ENCODE results near the gene SGSM2.

Gene SGSM2

GRCh38 chr17:2369551-2370210 is 32.4 kb downstream of the SGSM2 start:
- no peak for DNase-seq

DNA sequence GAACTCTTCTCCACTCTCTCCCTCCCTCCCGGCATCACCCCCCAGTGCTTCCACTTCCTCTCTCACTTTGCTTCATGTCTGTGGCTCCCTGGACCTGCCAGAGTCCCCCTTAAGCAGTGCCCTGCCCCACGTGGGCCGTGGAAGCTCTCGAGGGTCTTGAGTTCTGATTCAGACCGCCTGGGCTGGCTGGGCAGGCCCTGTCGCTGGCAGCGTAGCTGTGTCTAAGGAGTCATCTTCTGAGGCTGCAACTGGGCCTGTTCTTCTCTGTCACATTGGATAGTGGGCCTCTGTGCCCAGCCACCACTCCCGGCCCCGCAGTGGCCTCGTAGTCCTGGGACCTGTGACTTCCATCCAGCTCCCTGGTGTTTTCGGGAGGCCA is 32.9 kb downstream of the SGSM2 start:
- no peak for DNase-seq

DNA sequence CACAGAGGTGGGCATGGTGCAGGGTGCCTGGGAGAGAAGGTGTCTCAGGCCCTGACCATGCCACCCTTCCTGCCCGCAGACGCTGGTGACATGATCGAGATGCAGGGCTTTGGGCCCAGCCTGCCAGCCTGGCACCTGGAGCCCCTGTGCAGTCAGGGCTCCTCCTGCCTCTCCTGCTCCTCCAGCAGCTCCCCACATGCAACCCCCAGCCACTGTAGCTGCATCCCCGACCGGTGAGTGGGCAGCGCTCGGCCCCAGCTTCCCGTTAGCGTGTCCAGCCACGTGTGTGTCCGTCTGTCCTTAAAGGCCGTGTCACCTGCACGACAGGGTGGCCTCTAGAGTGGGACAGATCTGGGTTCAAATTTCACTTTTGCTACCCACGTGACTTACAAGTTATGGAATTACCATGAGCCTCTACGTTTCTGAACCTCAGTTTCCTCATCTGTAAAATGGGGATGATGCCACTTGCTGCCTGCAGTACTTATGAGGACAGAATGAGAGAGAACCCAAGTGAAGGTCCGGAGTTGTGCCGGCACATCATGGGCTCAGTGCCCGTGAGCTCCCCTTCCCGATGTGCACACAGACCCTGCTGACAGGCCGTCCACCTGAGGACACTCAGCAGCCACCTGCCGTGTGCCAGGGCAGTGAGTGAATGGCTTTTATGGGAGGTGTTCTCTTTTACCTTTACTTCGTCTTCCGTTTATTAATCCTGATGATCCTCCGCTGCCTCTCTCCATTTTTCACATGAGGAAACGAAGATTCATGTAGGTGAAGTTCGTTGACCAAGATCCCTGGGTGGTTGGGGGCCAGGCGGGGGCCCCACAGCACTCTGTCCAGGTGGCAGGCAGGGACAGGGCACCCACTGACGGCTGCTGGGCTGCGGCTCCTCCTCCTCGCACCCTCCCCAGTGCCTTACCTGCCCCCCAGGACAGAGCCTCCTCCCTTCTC is 34.2 kb downstream of the SGSM2 start:
- DNase-seq = no peak

GRCh38 chr17:2372180-2372579 is 34.9 kb downstream of the SGSM2 start:
- no peak for DNase-seq

DNA sequence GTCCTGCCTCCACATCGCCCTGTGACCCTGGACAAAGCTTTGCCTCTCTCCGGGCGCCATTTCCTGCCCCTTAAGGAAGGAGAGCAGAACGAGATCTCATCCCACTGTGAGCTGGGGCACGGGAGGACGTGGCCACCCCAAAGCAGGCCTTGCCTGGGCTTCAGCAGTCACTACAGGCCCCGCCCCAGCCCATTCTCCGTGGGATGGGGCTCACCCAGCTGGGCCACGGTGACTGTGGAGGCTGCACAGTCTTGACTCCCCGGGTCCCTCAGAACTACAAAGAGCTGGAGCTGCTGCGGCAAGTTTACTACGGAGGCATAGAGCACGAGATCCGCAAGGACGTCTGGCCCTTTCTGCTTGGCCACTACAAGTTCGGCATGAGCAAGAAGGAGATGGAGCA is 35.4 kb downstream of the SGSM2 start:
- DNase-seq = no peak

- no peak for DNase-seq
Observed at GRCh38 chr17:2373179-2373578, 35.9 kb downstream of the SGSM2 start.

DNA sequence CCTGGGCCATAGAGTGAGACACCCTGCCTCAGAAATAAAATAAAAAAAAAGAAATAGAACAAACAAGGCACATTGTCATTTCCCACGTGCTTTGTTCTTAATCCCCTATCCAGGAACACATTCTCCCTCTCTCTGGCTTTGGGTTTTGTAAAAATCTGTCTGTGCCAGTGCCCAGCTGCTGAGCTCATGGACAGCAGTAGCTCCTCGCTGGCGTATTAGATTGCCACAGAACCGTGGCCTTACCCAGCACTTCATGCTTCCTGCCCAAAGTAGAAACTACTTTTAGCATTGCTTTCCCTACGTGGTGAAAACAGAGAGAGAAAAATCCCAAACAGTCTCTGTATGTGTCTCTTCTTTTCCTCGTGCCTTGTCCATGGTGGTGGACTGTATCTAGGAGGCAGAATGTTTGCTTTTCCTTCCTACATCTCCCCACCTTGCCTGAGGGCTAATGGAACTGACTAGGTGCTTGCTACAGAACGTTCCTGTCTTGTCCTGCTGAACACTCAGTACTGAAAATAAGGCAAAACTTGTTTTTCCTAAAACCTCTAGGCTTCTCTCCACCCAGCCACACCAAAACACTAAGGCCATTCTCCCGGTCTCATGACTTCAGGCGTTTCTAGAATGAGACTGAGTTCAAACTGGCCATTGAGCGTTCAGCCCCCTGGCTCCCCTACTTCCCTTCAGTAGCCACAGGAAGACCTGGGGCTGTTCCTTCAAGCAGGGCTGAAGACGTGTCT is 37.4 kb downstream of the SGSM2 start:
- no peak for DNase-seq

GRCh38 chr17:2375406-2375805 is 38.1 kb downstream of the SGSM2 start:
- DNase-seq = no peak

DNA sequence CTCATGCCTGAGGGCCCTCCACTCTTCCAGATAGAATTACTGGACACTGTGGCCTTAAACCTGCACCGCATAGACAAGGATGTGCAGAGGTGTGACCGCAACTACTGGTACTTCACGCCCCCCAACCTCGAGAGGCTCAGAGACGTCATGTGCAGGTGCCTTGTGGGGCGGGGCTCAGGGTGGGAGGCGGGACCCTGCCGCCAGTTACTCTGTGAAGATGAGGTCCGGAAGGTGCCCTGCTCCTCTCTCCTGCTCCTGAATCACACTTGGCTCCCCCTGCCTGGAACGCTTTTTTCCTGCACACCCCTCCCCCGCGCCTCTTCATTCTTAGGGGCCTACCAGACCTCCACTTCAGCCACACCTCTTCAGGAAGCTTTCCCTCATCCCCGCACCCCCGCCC is 38.8 kb downstream of the SGSM2 start:
- no peak for DNase-seq

DNA sequence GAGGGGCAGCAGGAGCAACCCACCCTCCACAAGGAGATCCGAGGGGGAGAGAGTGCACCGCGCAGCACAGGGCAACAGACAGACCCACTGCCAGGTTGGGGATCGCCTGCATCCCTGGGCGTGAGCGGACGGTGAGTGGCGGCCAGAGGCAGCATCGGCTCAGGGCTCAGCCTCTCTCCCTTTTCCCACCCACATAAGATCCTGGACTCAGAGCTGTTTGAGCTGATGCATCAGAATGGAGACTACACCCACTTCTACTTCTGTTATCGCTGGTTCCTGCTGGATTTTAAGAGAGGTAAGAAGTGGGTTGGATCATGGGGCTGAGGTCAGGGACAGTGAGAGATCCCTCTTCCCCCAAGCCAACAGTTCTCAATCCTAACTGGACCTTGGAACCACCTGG is 40.4 kb downstream of the SGSM2 start:
- DNase-seq = no peak

GRCh38 chr17:2378905-2379304 is 41.6 kb downstream of the SGSM2 start:
- DNase-seq = no peak

DNA sequence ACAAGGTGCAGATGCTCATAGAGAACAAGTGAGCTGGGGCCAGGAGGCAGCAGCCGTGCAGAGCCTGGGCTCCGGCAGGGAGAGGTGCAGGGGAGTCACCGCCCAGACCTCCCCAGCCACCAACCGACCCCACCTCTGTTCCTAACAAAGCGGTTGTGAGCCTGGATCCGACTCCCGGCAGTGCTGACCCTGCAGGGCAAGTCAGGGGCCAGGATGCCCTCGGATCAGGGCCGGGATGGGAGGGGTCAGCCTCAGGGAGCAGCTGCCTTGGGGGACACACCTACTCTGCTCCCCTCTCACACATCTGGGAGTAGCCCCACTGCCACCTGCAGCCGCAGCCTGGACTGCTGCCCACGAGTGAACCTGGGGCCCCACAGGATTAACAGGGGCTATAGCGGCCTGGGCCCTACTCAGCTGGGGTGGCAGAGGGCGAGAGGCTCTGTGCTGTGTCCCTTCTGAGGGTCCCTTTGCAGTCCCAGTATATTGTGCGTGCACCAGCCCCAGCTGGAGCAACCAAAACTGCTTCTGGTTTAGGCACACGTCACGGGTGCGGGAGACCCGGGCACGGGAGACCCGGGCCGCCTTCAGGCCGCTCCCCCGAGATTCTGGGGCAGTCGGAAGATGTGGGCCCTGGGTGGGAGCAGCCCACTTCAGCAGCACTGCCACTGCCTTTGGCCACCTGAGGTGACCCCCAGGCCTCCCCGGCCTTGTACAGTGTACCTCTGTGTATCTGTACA is 42.4 kb downstream of the SGSM2 start:
- no peak for DNase-seq

DNA sequence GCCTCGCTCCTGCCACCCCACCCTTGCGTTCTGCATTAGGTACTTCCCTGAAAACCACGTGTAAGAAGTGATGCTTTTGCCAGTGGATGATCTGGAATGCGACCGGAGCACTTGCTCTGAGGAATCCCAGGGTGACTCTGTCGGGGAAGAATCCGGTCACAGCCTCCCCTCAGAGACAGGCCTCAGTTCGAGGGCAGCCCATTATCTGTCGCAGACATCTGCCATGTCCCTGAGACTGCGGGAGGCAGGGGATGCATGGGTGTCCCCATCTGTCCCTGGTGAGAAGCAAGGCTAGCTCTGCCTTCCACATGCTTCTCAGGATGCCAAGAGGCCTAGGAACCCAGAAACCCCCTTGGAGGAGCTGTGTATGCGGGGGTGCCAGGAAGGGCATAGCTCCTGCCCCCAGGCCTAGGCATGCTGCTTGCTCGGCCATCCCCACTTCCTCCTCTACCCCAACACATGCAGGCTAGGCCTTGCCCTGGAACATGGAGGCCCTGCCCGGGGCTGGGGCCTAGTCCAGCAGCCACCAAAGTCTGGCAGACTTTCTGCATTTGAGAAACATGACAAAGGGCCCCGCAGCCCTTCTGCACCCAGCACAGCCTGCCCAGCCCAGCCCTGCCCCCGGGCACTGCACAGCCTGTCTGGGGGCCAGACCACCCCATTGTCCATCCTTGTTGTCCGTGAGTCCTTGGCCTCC is 43.1 kb downstream of the SGSM2 start:
- DNase-seq = no peak

DNA sequence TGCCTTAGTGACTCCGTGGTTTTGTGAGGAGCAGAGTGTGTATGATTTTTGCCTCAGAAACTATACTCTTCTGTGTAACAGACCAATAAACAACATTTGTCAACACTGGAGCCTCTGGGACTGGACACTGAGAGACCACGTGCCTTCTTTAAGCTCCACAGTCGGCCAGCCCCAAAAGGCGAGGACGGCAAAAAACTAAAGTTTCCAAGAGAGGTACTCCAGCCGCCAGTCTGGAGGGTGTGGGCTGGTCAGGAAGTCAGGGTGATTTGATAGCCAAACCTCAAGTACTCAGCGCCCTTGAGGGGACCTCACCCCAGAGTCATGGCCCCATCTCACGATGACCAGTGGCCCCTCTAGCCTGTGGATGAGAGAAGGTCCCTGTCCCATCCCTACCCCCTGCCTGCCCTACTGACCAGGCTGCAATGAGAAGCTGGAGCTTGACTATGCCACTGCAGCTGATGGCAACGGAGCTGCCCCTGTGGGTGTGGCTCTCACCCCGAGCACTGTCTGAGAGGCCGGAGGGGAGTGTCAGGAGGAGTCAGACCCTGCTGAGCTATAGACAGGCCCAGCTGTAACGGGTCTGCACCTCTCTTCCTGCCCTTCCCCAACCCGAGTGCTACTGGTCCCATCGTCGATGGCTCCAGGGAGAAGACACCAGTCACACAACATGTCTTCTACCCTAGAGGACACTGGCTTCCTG is 43.8 kb downstream of the SGSM2 start:
- no peak for DNase-seq

GRCh38 chr17:2383628-2384167 is 46.4 kb downstream of the SGSM2 start:
- no peak for DNase-seq

DNA sequence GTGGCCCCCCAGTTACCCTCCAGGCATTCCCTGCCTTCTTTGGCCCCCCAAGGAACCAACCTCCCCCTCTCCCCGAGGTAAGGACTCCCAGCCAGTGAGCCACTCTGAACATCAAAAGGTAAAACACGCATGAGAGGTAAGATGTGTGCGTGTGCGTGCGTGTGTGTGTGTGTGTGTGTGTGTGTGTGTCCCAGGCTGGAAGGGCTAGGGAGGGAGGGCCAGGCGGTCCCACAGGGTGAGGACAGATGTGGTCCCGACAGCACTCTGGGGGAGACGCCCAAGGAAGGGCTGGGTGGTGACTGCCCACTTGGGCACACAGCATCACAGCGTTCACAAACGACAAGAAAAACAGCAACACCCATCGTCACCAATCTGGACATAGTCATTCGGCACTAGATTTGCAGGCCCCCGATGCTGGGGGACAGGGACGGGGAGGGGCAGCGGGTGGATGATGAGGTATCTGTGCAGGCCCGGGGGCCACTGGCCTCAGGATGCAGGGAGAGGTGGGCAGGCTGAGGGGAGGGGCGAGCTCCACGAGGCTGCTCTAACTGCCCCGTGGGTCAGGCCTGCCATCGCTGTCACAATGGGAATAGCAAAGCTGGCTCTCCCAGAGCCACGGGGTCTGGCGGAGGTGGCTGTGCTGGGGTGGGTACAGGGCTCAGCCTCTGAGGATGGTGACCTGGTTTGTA is 47.3 kb downstream of the SGSM2 start:
- no peak for DNase-seq

DNA sequence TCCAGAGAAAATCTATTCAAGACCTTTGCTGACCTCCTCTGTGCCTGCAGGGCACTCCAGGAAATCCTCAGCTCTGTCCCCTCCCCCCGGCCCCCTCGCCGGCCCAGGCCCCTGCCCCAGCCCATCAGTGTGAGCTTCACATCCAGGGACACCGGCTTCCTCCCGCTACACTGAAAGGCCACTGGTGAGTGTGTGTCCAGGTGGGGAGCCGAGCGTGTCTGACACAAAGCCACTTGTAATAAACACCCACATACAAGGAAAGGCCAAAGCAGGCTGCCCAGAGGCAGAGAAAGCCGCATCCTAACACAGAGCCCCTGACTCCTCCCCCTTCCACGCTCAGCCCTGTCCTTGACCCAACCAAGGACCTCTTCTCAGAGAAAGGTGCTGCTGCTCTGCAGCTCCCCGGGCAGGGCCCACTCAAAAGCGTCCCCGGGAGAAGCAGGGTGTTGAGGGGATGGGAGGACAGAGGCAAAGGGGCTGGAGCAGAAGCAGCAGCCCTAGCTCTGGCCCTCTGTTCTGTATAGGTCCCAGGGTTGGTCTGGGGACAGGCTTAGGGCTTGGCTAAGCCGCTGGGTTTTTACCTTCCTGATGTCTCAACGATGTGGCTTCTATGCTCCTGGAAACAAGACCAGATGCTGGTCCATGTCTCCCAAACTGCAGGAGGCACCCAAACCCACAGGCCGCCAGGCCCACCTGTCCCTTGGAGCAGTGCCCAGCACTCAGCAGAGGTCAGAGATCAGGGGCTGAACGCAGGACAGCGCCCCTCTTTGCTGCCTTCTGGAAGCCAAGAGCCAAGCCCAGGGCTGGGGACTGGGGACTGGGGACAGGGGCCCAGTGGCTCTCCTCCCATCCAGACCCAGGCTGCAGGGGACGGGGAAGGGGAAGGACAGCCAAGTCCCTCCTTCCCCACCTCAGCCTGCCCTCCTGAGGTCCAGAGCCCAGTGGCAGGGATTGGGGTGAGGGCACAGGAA is 48.2 kb downstream of the SGSM2 start:
- DNase-seq = no peak

GRCh38 chr17:2386400-2387085 is 49.2 kb downstream of the SGSM2 start:
- DNase-seq = no peak

All from NCI-H1092 treated with DMSO at 0.1 percent for 48 hours (cell line).